HG03280 (cell line): ENCODE data around the gene DENND5A.
"Not testable (repeated sequence)": the region's sequence is repeated elsewhere in the genome, so short reads cannot be mapped to it uniquely, and the experiment has no call there.

ENCODE experiments used
- ATAC-seq: cut with Tn5 transposase; IDR thresholded peaks from one replicate; pipeline ENCODE4 v1.9.1; 2021; ENCODE audit warnings: mild to moderate bottlenecking, moderate library complexity; ENCODE audit not compliant: unreplicated experiment

Gene DENND5A

DNA sequence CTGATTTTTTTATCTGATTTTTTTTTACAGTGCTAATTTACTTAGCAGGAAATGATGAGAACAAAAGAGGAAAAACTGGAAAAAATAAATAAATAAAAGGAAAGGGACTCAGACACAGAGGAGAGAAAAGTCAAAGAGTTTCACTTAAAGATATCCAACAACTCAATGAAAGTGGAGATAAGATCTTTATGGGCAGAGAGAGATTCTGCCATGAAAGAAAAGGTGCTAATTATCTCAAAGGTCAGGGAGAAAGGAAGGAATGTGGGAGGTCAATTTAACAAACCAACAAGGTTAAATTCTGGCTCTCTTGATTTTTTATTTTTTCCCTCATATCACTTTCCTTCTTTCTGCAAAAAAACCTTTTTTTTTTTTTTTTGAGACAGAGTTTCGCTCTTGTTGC, 86.0 kb downstream of the DENND5A start:
- no peak for ATAC-seq

DNA sequence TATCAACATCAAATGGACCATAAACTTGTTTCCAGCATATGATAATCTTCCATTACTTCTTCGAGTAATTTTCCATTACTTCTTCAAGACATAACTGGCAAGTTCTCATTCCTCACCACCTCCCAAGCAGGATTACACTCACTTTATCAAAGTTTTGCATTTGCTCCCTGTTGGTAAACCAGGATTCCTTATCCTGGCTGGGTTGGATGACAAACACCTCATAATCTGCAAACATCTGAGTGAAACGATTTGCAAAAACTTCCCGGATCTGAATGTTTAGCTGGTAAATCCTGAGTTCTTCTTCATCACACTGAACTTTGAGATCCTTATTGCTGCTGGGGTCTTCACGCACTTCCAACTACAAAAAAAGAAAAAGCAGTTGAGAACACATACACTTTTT, 86.4 kb downstream of the DENND5A start:
- ATAC-seq = no peak

DNA sequence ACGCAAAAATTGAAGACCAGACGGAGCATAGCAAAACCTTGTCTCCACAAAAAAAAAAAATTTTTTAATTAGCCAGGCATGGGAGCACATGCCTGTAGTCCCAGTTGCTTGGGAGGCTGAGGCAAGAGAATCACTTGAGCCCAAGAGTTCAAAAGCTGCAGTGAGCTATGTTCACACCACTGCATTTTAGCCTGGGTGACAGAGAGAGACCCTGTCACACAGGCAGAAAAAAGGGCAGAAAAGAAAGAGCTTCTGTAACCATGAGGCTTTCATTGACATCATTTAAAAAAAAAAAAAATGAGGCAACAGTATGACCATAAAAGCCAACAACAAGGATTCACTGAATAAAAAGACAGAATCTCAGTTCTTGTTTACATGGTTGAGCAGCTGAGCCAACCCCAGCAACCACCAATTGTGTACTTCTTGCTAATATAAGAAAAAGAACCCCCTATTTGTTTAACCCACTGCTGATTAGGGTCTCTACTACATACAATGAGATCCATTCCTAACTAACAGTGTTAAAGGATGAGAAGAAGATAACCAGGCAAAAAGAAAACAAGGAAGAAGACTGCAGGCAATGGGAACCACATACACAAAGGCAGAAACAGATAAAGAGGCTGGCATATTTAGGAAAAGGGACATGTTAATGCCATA, 87.6 kb downstream of the DENND5A start:
- no peak for ATAC-seq

DNA sequence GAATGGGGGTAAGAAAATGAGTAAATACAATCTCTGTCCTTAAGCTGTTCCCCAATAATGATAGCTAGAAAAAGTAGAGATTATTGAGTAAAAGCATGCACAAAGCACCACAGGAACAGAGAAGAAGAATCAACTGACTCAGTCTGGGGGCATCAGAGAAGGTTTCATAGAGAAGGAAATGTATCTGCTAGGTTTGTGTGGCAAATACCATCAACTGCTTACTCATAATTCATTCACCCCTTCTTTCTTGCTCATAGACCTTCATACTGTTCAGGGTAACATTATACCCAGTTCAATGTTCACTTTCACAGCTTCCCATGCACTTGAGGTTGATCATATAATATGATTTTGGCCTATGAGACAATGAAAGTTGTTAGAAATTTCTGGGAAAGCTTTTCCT, 88.6 kb downstream of the DENND5A start:
- ATAC-seq = no peak

DNA sequence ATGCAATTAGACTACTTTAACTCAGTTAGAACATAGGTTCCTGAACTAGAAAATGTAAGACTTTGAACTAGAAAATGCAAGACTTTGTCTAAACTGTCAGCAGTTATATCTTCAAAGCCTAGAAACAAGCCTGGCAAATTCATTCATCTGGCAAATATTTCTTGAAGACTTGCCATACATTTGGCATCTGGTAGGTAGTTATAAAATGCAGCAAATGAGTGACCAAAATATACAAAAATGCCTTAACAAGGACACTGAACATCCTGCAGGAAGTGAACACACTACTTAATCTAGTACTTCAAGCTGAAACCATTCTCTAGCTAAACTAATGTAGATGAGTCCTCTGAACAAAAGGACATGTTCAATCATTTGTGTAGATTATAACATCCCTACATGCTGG, 89.0 kb downstream of the DENND5A start:
- ATAC-seq = no peak

DNA sequence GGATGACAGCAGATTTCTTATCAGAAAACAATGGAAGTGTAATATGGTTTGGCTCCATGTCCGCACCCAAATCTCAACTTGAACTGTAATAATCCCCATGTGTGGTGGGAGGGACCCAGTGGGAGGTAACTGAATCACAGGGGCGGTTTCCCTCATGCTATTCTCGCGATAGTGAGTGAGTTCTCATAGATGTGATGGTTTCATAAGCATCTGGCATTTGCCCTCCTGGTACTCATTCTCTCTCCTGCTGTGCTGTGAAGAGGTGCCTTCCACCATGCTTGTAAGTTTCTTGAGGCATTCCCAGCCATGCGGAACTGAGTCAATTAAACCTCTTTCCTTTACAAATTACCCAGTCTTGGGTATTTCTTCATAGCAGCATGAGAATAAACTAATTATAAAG, 92.8 kb downstream of the DENND5A start:
- ATAC-seq = no peak

DNA sequence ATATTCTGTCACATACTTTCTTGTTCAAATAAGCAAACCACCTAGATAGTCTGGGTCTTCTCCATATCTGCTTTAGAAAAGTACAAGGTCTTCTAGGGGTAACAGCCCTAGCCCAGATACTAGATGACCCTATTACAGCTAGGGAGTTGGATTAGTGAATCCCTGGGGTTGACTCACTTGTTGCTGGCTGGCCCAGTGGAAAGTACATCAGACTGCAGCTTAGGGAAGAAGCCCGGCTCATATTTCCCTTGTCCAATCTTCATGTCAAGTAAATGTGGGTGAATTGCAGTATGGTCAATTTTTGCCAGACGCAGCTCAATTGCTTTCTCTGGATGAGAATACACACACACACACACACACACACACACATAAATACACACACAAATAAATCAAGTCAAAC, 94.7 kb downstream of the DENND5A start:
- ATAC-seq = no peak

DNA sequence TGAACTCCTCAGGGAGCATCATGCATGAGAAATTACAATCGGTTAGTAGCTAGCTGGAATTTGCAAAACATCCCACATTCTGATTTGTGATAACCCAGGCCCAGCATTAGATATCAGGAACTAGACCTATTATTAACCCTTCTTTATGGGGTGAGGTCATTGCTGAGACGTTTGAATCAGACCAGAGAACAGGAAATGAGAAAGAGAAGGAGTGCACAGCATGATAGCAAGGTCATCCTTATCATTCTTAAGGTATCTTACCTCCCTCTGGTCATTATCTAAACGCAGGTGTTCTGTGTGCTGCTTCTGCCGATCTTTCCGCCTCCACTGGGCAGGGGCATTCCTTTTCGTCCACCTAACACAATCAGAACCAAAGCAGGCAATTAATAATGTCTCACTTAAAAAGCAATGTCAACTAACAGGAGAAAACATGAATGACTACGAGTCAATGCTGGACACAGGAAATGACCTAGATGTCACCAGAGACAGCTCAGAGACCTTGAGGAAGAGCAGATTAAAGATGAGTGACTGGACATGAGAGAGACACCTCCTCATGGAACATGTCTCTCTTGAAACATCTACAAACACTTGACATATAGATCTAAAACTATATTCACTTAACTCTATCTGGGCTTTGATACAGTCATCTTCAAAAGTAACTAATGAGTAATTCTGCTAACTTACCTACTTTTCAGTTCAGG, 95.4 kb downstream of the DENND5A start:
- ATAC-seq = no peak

DNA sequence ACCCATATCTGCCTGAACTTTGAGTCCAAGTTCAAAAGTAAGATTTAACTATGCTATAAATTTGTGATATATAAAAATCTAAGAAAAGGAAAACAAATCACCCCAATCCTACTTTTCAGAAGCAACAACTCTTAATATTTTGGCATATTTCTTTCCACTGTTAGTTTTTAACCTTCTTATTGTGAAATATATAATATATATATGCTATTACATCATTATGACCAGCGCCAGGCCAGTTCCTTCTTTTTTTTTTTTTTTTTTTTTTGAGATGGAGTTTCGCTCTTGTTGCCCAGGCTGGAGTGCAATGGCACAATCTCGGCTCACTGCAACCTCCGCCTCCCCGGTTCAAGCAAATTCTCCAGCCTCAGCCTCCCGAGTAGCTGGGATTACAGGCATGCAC, 103.2 kb downstream of the DENND5A start:
- not testable (repeated sequence) for ATAC-seq

DNA sequence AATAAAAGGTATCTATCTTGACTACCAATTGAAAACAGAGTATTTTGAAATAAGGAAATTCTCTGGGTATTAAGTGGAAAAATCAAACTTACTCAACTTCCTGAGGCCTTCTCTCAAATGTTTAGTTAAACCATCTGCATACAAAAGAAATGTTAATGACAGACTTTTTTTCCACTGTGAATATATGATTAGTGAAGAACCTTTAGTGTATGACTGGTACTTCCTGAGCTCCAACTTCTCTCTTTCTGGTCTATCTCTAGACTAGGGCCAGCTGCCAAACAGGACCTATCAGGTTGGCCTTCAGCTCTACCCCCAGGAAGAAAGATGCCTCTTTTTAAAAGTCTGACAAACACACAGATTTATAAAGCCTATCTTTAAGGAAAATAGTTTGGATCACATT, 105.0 kb downstream of the DENND5A start:
- no peak for ATAC-seq

DNA sequence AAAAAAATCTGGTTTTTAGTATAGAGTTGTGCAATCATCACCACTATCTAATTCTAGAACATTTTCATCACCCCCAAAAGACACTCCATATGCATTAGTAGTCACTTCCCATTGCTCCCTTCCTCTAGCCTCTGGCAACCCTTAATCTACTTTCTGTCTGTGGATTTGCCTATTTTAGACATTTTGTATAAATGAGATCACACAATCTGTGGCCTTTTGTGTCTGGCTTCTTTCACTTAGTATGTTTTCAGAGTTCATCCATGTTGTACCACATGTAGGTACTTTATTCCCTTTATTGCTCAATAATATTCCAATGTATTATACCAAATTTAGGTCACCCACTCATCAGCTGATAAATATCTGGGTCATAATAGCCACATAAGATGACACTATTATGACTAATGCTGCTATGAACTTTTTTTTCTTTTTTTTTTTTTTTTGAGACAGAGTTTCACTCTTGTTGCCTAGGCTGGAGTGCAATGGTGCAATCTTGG, 106.2 kb downstream of the DENND5A start:
- no peak for ATAC-seq

DNA sequence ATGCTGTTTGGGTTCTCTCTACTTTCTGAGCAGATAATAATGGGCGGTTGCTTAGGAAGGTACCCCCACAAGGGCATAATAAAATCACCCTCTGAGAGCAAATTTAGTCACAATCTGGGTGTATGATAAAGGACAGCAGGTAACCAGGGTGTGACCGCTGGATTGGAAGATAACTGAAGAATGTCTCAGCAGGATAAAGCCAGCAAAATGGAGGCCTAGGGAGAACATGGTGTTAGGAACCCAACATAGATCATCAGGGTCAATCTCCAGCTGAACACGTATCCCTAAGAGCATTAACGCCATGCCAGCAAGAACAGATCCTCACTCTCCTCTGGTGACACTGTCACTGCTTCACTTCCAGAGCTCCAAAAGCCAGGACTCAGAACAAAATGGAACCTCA, 109.2 kb downstream of the DENND5A start:
- ATAC-seq = no peak

DNA sequence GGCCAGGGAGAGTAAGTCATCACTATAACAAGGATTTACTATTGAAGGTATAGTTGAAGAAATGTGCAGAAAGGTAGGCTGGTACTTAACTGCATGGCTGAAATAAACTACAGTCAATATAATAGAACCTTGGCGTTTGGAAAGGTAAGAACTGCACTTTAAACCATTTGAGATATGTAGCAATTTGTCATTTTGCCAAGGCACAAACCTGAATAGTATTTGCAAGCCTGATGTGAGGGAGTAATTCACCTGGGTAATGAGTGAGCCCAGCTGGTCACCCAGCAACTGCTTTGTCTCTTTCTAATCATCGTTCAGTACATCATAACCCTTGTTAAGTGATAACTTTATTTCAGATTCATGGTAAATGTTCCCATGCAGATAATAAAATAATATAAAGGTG, 111.5 kb downstream of the DENND5A start:
- ATAC-seq = no peak

DNA sequence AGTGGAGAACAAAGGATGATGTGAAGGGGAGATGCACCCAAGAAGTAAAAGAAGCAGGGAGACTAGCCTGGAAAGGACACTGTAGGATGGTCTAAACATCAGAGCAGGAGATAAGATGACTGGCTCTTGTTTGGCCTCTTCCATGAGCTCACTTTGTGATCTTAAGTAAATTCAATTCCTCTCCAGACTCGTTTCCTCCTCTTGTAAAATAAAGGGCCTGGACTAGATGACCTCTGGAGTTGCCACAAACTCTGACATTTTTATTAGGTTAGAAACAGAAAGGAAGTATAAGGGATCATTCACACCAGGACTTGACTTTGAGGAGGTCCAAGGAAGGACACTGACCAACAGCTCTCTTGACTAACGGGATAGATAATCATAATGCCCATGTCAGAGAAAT, 113.5 kb downstream of the DENND5A start:
- ATAC-seq = no peak

DNA sequence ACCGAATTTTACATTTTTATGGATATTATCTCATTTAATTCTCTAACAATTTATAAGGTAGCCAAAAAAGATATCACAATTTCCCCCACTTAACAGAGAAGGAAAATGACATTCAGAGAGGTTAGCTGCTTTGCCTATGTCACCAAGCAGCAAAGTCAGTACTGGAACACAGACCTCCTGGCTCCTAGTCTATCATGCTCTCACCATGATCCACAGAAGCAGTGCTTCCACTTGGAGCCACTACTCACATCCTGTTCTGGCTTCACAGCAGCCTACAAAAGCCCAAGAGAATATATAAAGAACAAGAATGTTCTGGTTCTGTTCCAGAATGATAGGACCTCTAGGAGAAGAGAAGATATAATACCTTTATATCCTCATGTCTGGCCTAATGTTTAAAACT, 114.2 kb downstream of the DENND5A start:
- ATAC-seq = no peak

DNA sequence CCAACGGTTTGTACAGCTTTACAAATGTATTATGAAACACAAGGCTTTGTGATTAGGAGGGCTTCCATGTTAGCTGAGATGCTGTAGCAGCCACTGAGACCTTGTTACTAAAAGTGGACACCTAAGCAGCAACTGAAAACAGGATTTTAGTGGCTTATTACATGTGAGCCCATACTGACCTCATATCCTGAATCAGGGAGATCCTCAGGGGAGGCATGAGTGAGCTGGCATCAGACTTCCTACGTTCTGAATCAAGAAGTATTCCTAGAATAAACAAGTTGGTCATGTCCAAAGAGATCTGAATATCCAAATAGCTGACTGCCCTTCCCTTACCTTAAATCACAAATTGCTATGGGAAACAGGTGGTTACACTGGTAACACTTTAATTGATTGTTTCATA, 114.6 kb downstream of the DENND5A start:
- ATAC-seq = no peak

DNA sequence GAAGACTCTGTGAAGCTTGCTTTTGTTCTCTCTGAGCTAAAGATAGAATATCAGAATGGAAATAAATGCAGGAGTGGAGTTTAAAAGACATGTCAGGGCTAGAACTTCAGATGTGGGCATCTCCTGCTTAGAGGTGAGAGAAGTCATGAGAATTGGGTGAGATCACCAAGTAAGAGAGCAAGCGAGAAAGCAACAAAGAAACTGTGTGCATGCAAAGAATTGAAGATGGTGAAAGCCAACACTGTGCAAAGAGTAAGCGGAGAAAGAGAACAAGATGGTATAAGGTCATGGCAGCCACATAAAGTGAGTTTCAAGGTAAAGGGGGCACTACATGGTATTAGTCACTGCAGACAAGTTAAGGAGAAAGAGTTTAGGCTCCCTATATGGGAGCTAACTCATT, 116.4 kb downstream of the DENND5A start:
- no peak for ATAC-seq

DNA sequence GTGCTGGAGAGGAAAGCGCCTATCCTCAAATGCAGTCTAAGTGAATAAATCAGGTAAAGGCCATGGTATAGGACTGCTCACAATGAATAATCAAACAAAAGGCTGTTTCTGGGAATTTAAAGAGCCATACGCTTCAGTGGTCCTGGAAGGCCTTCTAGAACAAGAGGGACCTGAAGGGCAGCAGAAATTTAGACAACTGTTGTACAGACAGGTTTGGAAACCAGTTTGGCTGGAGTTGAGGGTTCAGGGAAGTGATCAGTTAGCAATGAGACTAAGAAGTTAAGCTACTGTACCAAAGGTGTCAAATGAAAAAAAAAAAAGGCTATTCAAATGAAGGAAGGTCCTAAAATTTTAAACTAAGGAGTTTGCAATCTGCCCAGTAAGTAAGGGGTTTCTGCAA, 117.1 kb downstream of the DENND5A start:
- ATAC-seq = no peak

DNA sequence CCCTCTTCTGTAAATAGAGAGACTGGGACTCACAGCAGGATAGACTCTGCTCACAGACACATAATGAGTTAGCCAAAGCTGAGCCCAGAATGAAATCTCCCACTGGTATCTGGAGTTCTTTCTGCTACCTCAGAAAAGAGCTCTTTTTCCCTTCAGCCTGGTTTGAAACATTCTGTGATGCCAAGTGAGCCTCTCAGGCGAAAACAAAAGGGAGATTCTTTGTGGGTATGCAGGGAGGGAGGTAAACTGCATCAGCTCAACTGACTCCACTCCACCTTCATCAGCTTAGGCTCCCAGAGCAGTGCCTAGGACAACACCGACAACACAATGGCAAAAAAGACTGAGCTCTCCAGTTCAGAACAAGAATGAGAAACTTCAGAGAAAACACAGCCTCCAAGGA, 118.7 kb downstream of the DENND5A start:
- ATAC-seq = no peak

DNA sequence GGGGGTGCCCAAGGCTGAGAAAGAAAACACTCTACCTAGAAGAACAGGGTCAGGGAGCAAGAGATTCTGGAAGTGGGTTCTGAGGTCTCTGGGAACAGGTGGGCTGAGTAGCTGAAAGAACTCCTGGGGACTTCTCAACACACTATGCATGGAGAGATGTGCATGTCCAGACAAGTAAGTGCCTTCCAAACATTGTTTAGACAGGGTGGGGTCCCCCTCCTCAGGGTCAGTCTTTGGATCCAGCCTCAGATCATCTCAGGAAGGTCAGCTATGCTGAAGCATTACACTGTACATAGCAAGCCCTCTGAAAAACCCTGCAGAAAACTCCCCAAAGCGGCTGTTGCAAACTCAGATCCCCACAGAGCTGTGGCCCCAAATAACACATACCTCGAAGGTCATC, 119.9 kb downstream of the DENND5A start:
- no peak for ATAC-seq

DNA sequence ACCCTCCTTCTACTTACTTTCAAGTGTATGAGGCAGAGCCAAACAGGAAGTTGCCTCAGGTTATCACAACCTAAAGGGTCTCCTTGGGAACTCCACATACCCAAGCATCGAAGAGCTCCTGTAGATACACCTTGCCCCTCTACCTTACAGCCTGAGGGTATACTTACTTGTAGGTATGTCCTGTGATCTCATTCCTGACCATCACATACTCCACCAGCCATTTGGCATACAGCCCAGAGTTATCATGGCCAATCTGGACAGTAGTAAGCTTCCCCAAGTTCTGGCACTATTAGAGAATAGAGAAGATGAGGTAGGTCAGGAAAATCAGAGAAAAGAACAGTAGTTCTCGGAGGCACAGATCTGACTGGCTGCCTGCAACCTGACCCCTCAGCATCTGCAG, 120.3 kb downstream of the DENND5A start:
- ATAC-seq = no peak

DNA sequence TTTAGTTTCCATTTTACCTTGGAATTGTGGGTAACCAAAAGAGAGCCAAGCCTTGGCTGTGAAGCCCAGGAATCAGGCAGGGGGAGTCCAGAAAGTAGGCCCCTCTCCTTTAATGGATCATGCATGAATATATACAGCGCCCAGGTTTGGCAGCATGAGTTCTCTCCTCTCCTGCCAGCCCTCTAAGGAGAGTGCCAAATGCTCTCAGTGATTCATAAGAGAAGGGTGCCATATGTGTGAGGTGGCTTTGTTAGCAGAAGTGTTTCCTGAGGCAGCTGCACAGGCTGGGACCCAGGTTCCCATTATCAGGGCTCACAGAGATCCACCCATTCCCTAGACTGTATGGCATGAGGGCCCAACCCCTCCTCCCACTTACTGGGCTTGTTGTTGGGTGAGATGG, 121.4 kb downstream of the DENND5A start:
- ATAC-seq = no peak

DNA sequence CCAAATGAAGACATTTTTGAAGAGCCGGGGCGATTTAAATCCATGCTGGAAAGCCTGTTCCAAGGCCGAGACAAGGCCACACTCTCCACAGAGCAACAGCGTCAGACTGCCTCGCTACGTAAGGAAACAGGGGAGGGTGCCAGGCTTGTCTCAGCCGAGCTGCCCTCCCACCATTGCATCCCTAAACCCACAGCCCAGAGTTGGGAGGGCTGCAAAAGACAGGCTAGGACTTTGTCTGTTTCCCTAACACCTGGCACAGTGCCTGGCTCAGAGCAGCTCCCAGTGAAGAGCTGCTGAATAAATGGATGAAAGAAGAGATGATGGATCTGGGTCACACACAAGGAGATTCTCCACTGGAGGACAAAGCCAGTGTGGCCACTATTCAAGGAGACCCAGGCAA, 122.4 kb downstream of the DENND5A start:
- no peak for ATAC-seq
